SK-N-MC (cell line): ENCODE data around the gene PHLDA2.

Experiments
- EZH2 ChIP-seq: fragments of 200-600 bp; sonication (generic); IDR thresholded peaks from one replicate; pipeline ENCODE4 v1.6.1; 2017; ENCODE audit warnings: antibody characterized with exemption
- POLR2AphosphoS5 ChIP-seq: IDR thresholded peaks from 2 replicates; pipeline ENCODE4 v1.6.1; 2012; ENCODE audit warnings: mild to moderate bottlenecking, low read depth, low read length, borderline replicate concordance

GRCh38 chr11:2934021-2934550, 4.9 kb upstream of the PHLDA2 start:
- TF ChIP-seq POLR2AphosphoS5 (no peak), EZH2 (no peak)
